GM18868 (cell line): ENCODE data around the gene GLRA1.

Experiments used
- ATAC-seq: cut with Tn5 transposase; IDR thresholded peaks from one replicate; pipeline ENCODE4 v1.9.1; 2021; ENCODE audit warnings: mild to moderate bottlenecking, moderate library complexity; ENCODE audit not compliant: unreplicated experiment

The GLRA1 gene

GRCh38 chr5:151779531-151780125 lies 145.0 kb downstream of the GLRA1 start:
- peak; percentile 57 for ATAC-seq

GRCh38 chr5:151775025-151775606 lies 149.5 kb downstream of the GLRA1 start:
- ATAC-seq, result no peak

- no peak for ATAC-seq
Measured at GRCh38 chr5:151773951-151774350, 150.7 kb downstream of the GLRA1 start.

DNA sequence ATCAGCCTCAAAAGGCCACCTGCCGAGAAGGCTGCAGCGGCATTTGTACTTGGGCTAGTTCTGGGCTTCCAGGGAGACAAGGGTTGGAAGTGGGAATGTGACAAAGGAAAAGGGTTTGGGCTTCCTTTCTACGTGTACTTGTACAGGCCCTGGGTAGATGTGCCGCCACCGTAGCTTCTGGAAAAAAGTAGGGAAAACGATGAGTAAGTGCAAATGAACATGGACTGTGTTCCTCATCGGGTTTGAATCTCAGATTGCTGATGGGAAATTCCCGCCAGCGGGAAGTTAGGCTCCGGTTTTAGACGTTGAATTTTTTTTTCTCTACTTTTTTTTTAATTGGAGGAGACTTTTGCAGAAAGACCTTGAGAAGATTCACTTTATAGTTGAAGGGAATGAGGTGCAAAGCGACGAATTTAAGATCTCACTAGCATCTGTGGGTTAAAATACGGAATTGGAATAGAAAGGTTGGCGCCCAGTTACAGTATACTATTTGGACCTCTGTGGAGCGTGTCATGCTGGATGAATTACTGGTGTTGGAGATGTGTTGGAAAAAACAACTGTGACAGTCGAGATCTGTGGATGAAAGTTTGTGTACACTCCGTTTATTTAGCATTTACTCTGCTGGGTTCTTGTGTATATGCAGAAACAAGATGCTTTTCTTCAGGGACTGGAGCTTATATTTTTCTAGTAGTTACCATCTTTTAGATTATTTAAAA lies 151.6 kb downstream of the GLRA1 start:
- no peak for ATAC-seq
